ENCODE results near the gene LMF2.

- TF ChIP-seq EZH2 (IDR thresholded peaks at IDR 0.05; ENCODE audit: low read length), result no peak
- no peak for TF ChIP-seq CTCF (optimal IDR thresholded peaks at IDR 0.05 in 1 of 3, IDR thresholded peaks at IDR 0.05 in 1 of 3, conservative IDR thresholded peaks at IDR 0.05 in 1 of 3; ENCODE audit: extremely low read depth in 1 of 3, insufficient read depth in 2 of 3, low read length in 3 of 3)
Observed at GRCh38 chr22:50505276-50505775, 2.2 kb downstream of the LMF2 start.

All from keratinocyte (primary cell).